ES-I3 (cell line): ENCODE data around the gene LSG1.
A peak's percentile ranks its signal among the peaks of the same experiment; 100 is the strongest.

Source experiments
- H3K36me3 ChIP-seq: 2 replicates; pipeline ENCODE4 v1.6.1; 2013; ENCODE audit warnings: mild to moderate bottlenecking, low read length, control low read depth, moderate library complexity; ENCODE audit not compliant: insufficient read depth
- H3K4me1 ChIP-seq: 2 replicates; pipeline ENCODE4 v1.6.1; 2013; ENCODE audit warnings: mild to moderate bottlenecking, control low read depth, low read length; ENCODE audit not compliant: insufficient read depth
- H3K9ac ChIP-seq: 2 replicates; pipeline ENCODE4 v1.6.1; 2013; ENCODE audit warnings: low read depth, mild to moderate bottlenecking, low read length, moderate library complexity
- H3K9me3 ChIP-seq: 2 replicates; pipeline ENCODE4 v1.6.1; 2013; ENCODE audit warnings: mild to moderate bottlenecking, low read length, moderate library complexity; ENCODE audit not compliant: control insufficient read depth, insufficient read depth

Gene LSG1

DNA sequence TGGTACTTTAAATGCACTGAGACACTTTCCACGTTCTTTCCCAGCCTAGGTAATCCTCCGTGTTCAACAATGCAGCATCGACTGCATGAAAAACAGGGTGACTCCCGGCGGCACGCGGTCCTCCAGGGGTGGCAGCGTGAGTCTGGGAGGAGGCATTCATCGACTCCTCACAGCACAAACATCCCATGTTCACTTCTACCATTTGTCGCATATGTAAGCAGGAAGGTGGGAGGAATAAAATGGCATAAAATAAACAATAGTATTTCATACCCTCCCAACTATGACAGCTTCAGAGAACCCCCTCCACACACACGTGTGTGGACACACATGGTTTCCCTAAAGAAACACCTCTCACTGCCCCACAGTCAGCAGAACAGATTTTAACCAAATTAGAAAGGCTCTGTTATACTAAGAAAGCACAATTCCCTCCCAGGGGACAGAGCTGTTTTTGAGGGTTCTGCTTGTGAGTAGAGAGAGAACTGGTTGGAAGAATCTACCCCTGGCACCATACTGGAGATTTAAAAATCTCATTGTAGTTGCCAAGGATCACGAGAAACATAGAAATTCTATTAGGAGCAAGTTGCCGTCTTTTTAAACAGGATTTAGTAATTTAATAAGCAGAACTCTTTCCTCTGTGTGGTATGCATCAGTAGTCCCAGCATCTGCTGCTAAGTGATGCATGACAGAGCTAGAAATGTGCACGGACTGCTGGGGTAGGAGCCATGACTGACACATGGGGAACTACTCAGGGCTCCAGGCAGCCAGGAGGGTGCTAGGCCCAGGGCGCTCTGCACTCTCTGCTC is 19.7 kb upstream of the LSG1 start:
- H3K36me3 ChIP-seq, result no peaks in the 10 kb centered on the region
- H3K9ac ChIP-seq, result no peak overlapping the region
- H3K4me1 ChIP-seq, result peaks cover 15% of the 10 kb centered on the region
- H3K9me3 ChIP-seq, result no peaks in the 10 kb centered on the region

DNA sequence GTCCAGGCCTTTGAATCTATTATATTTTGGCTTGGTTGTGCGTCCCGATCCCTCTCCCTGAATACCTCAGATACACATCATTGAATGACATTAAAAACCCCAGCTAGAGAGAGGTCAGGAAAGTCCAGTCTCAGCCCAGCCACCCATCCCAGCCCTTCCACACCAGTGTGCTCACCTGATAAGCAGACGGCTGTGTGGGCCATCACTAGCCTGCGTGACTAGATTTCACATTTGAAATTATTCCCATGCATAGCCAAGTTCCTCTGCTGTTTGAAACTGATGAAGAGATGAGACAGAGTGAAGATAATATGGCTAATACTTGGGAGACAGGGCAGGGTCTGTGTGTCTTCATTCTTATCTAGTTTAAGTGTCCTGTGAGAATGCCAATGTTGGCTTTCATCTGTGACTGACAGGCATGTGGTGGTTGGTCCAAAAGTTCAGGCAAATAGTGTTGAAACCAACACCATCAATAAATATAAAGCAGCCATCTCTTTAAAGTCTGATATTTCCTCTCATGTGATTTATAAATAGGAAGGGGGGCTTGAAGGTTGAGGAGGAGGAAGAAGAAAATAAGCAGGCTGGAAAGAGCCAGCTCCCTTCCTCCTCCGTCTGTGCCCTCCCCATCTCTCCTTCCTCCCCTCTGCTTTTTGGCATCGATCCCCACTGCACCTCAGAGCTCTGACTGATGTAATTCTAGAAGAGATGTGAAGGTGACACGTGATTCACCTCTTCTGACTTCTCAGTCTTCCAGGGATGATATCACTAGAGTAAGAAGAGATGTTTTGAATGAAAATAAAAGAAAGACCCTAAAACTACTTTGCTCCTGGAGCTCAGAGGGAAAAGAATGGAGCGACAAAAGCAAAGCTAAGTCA is 18.7 kb upstream of the LSG1 start:
- Histone ChIP-seq H3K4me1 (peaks cover 15% of the 10 kb centered on the region), H3K9me3 (no peaks in the 10 kb centered on the region), H3K9ac (no peak overlapping the region)

DNA sequence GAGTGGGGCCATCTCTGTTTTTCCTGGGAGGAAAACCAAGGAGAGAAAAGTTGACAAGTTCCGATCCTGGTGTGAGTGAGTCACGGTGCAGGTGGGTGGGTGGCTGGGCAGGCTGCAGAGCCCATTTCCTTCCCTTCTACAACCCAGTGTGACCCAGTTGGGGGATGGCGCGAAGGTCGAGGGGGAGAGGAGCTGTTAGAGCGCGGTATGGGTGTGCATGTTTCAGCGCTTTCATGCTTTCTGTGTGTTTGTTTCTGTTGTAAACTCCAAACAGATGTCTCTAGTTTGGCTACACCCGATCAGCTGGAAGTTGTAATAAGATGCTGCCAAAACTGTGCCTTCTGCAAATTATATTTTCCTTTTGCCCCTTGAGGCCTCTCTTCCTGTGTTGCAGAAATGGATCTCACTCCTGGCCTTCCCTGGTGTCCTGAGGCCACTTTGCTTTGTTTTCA is 17.5 kb upstream of the LSG1 start:
- Histone ChIP-seq H3K9me3 (no peaks in the 10 kb centered on the region), H3K4me1 (peaks cover 15% of the 10 kb centered on the region), H3K36me3 (no peaks in the 10 kb centered on the region), H3K9ac (no peak overlapping the region; the same call in 1 of the 2 replicates)

More for the DNA sequence above, 18.7 kb upstream of the LSG1 start:
- no peaks in the 10 kb centered on the region for H3K36me3 ChIP-seq

DNA sequence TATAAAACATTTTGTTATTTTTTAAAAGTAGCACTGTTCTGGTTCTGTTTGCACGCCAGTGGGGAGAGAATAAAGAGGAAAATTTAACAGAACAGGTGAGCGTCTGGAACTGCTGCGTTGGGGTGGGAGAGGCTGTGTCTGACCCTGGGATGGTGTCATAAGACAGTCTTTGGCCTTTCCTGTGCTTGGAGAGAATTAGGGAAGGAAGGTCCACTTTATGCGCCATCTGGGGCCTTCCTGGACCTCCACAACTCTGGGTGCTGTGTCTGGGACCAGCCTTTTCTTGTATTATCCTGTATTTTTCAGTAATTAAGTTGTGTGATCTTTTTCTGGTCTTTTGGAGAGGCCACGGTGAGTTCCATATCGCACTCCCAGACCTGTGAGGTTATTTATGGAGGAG is 17.0 kb upstream of the LSG1 start:
- no peaks in the 10 kb centered on the region for H3K9me3 ChIP-seq
- no peaks in the 10 kb centered on the region for H3K36me3 ChIP-seq
- peak overlapping the region; percentile 74; the same call in 1 of the 2 replicates for H3K9ac ChIP-seq
- H3K4me1 ChIP-seq, result peaks cover 15% of the 10 kb centered on the region

DNA sequence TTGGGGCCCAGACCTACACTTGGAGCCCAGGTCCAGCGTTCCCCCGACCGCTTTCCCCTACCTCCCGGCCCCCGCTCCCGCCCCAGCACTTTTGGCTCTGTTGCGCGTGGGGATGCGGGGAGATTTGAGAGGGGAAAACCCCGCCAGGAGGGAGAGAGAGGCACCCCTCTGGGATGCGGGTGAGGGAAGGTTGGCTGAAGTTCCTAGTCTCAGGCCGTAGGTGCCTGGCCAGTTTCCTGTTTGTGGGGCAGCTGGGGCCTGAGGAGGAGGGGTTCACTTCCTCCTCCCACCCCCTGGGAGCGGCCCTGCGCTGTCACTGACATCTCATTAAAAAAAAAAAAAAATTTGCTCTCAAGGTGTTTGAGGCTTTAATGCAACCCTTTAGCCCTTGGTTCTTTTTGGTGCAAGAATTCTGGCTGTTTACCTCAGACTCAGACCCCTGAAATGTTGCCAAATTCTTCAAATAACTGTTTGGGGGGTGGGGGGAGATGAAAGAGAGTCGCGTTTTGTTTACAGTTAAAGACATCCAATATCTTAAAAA is 16.3 kb upstream of the LSG1 start:
- no peaks in the 10 kb centered on the region for H3K36me3 ChIP-seq
- H3K9ac ChIP-seq, result peak overlapping the region; percentile 74
- H3K9me3 ChIP-seq, result no peaks in the 10 kb centered on the region
- peaks cover 15% of the 10 kb centered on the region for H3K4me1 ChIP-seq

- peak overlapping the region; percentile 74 for H3K9ac ChIP-seq
- no peaks in the 10 kb centered on the region for H3K9me3 ChIP-seq
- H3K4me1 ChIP-seq, result peaks cover 15% of the 10 kb centered on the region
- H3K36me3 ChIP-seq, result no peaks in the 10 kb centered on the region
These were observed 15.7 kb upstream of the LSG1 start for GRCh38 chr3:194687638-194688199.

DNA sequence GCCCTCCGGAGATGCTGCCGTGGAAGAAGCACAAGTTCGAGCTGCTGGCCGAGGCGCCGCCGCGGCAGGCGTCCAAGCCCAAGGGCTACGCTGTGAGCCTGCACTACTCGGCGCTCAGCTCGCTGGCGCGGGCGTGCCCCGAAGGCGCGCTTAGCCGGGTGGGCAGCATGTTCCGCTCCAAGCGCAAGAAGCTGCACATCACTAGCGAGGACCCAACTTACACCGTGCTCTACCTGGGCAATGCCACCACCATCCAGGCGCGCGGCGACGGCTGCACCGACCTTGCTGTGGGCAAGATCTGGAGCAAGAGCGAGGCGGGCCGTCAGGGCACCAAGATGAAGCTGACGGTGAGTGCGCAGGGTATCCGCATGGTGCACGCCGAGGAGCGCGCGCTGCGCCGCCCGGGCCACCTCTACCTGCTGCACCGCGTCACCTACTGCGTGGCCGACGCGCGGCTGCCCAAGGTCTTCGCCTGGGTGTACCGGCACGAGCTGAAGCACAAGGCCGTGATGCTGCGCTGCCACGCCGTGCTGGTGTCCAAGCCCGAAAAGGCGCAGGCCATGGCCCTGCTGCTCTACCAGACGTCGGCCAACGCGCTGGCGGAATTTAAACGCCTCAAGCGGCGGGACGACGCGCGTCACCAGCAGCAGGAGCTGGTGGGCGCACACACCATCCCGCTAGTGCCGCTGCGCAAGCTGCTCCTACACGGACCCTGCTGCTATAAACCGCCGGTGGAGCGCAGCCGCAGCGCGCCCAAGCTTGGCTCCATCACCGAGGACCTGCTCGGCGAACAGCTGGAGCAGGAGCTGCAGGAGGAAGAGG is 15.0 kb upstream of the LSG1 start:
- Histone ChIP-seq H3K36me3 (no peaks in the 10 kb centered on the region), H3K4me1 (peaks cover 15% of the 10 kb centered on the region), H3K9me3 (no peaks in the 10 kb centered on the region), H3K9ac (peak overlapping the region; percentile 74)

DNA sequence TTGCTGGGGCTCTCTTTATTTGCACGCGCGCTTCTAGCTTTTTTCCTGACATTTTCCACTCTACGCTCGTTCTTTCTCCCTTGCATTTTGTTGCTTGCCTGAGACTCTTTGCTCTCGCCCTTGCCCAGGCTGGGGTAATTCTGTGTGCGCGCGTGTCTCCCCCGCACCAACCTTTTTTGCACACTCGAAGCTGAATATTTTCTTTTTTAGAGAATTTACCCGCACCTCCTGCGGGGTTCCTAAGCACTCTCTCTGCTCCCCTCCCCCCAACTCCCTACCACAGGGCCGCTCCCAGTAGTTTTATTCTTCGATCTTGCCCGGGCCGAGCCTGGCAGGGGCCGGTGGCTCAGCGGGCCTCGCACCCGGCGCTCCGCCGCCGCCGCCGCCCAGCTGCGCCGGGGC is 14.4 kb upstream of the LSG1 start:
- H3K4me1 ChIP-seq, result peaks cover 15% of the 10 kb centered on the region
- no peaks in the 10 kb centered on the region for H3K9me3 ChIP-seq
- peak overlapping the region; percentile 74; the same call in 1 of the 2 replicates for H3K9ac ChIP-seq
- H3K36me3 ChIP-seq, result no peaks in the 10 kb centered on the region

GRCh38 chr3:194685718-194686413 is 13.9 kb upstream of the LSG1 start, which contains the start of gene FAM43A:
Gene FAM43A (plus strand): TSS chr3:194685883. CDS start chr3:194686827, 944 bp downstream.
- Histone ChIP-seq H3K36me3 (no peaks in the 10 kb centered on the region), H3K9me3 (no peaks in the 10 kb centered on the region), H3K9ac (peak within 1 kb of the TSS; percentile 74), H3K4me1 (peaks cover 13% of the 10 kb centered on the region)

DNA sequence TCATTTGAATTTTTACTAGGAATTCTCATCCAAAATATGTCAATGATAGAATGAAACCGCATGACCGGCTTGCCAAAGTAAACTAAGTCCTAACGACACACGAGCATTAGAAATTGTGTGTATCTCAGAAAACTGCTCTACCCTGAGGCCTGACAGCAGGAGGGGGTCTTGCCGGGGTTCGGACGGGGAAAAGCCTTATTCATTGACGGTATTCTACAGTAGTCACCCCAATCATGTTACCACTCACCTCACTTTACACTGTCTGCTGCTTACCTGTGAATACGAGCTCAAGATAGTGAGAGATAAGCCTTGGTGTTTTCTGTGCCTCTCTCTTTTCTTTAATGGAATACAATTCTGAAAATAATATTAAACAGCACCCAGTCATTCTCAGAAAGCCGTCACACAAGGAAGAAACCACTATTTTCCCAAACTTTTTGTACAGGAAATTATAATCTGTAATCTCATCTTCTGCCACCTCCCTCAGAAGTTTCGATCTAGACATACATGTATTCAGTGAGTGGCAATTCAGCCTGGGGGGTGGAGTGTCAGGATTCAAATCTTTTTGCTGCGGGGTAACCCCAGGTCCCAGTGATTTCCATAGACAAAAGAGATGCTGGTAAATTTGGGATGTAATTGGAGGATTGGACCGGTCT is 13.2 kb upstream of the LSG1 start:
- H3K9me3 ChIP-seq, result no peaks in the 10 kb centered on the region
- peaks cover 12% of the 10 kb centered on the region for H3K4me1 ChIP-seq
- peak overlapping the region; percentile 74; the same call in 1 of the 2 replicates for H3K9ac ChIP-seq
- H3K36me3 ChIP-seq, result no peaks in the 10 kb centered on the region

- Histone ChIP-seq H3K36me3 (no peaks in the 10 kb centered on the region), H3K4me1 (no peaks in the 10 kb centered on the region), H3K9ac (no peak overlapping the region), H3K9me3 (no peaks in the 10 kb centered on the region)
These were observed 11.4 kb upstream of the LSG1 start for GRCh38 chr3:194683380-194683779.

- Histone ChIP-seq H3K9me3 (no peaks in the 10 kb centered on the region), H3K36me3 (no peaks in the 10 kb centered on the region), H3K9ac (no peak overlapping the region), H3K4me1 (no peaks in the 10 kb centered on the region)
These were observed 10.8 kb upstream of the LSG1 start for GRCh38 chr3:194682694-194683310.
